Neural progenitor cell (in vitro differentiated cells): ENCODE results near the gene PCNX2. TPM values are rescaled to one million over a fixed set of nuclear protein-coding genes. Genes with fewer than 3 reads are reported as not detected.

Source experiments
- DNase-seq: peaks from one replicate; pipeline ENCODE4 v3.0.0-alpha.2; 2016; ENCODE audit warnings: low spot score
- H2AFZ ChIP-seq: fragments of 200-600 bp; sonication (generic); replicated peaks from 2 replicates; pipeline ENCODE4 v1.6.1; 2016; ENCODE audit warnings: antibody characterized with exemption
- H3F3A ChIP-seq: fragments of 200-600 bp; sonication (generic); 2 replicates; pipeline ENCODE4 v1.6.1; 2016; ENCODE audit warnings: antibody characterized with exemption, low read depth
- H3K27ac ChIP-seq: fragments of 200-600 bp; sonication (generic); 2 replicates; pipeline ENCODE4 v1.5.1; 2016; ENCODE audit warnings: mild to moderate bottlenecking
- H3K27me3 ChIP-seq: fragments of 200-600 bp; sonication (generic); 2 replicates; pipeline ENCODE4 v1.6.1; 2016; ENCODE audit warnings: mild to moderate bottlenecking, moderate library complexity
- H3K36me3 ChIP-seq: fragments of 200-600 bp; sonication (generic); 2 replicates; pipeline ENCODE4 v1.5.1; 2016
- H3K4me1 ChIP-seq: fragments of 200-600 bp; sonication (generic); 2 replicates; pipeline ENCODE4 v1.6.1; 2016; ENCODE audit warnings: mixed run types
- H3K4me2 ChIP-seq: fragments of 200-600 bp; sonication (generic); 2 replicates; pipeline ENCODE4 v1.6.1; 2016
- H3K4me3 ChIP-seq: fragments of 200-600 bp; sonication (generic); 2 replicates; pipeline ENCODE4 v1.5.1; 2016
- H3K79me2 ChIP-seq: fragments of 200-600 bp; sonication (generic); 2 replicates; pipeline ENCODE4 v1.6.1; 2016; ENCODE audit warnings: low read depth
- H3K9ac ChIP-seq: fragments of 200-600 bp; sonication (generic); 2 replicates; pipeline ENCODE4 v1.6.1; 2016
- H3K9me3 ChIP-seq: fragments of 200-600 bp; sonication (generic); 2 replicates; pipeline ENCODE4 v1.5.1; 2016; ENCODE audit warnings: low read depth
- H4K20me1 ChIP-seq: fragments of 200-600 bp; sonication (generic); 2 replicates; pipeline ENCODE4 v1.6.1; 2016; ENCODE audit warnings: low read depth
- H3K27ac Mint-ChIP-seq: 3 replicates; pipeline ENCODE4 v1.8.0; 2021; ENCODE audit warnings: mixed read lengths
- H3K27me3 Mint-ChIP-seq: 2 replicates; pipeline ENCODE4 v1.8.0; 2022; ENCODE audit warnings: low read depth, mild to moderate bottlenecking, inconsistent platforms, moderate library complexity, mixed read lengths; ENCODE audit not compliant: insufficient read depth
- H3K36me3 Mint-ChIP-seq: 3 replicates; pipeline ENCODE4 v1.8.0; 2021; ENCODE audit warnings: mixed read lengths
- H3K4me1 Mint-ChIP-seq: 3 replicates; pipeline ENCODE4 v1.8.0; 2021; ENCODE audit warnings: mixed read lengths
- H3K4me3 Mint-ChIP-seq: 3 replicates; pipeline ENCODE4 v1.8.0; 2021; ENCODE audit warnings: mild to moderate bottlenecking, moderate library complexity, mixed read lengths
- H3K9me3 Mint-ChIP-seq: 3 replicates; pipeline ENCODE4 v1.8.0; 2020; ENCODE audit warnings: mixed read lengths
- EZH2 ChIP-seq: fragments of 200-600 bp; sonication (generic); IDR thresholded peaks from 2 replicates; pipeline ENCODE4 v1.6.1; 2017; ENCODE audit warnings: antibody characterized with exemption, mild to moderate bottlenecking, moderate library complexity
- EZH2phosphoT487 ChIP-seq: fragments of 200-600 bp; sonication (generic); IDR thresholded peaks from 2 replicates; pipeline ENCODE4 v1.6.1; 2017; ENCODE audit warnings: antibody characterized with exemption
- total RNA-seq: library from RNA; depleted of rRNA; stranded (reverse); fragments of >200 nt; gene quantifications from 2 replicates; pipeline ENCODE4 v1.2.3, GENCODE V29; 2015; ENCODE audit warnings: low replicate concordance
- TF ChIP-seq, protein P1 (sequence below): fragments of 200-600 bp; sonication (generic); IDR thresholded peaks from 2 replicates; pipeline ENCODE4 v1.5.1; 2017; ENCODE audit warnings: antibody characterized with exemption, mild to moderate bottlenecking

The PCNX2 gene
- total RNA-seq, 1 donor from 2014 or later: 30.8 TPM

DNA sequence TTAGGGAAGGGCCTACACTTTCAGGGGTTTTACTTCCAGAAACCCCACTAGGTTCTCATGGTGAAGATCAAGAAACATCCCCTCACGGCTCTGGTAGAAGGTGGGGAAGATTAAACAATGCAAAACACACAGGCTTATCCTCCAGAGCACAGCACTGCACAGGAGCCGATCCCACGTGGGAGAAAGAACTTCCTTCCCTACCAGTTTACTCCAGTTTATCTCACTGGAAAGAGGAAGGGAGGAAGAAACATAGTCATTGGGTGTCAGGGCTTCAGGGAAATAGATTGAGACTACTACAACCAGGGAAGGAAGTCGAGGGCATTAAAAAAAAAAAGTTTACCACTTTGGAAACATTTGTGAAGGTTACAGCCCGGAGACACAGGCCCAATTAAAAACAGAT lies 180.7 kb downstream of the PCNX2 start:
- no peaks in the 10 kb centered on the region for H3K79me2 ChIP-seq
- no peak overlapping the region for H3K4me3 ChIP-seq
- H4K20me1 ChIP-seq: no peaks in the 10 kb centered on the region
- no peaks in the 10 kb centered on the region for H3K27me3 ChIP-seq
- H3K4me1 ChIP-seq: peaks cover 18% of the 10 kb centered on the region
- Mint-ChIP-seq H3K4me3 (no peak overlapping the region), H3K27me3 (no peaks in the 10 kb centered on the region), H3K4me1 (peaks cover 24% of the 10 kb centered on the region), H3K36me3 (peaks cover 3% of the 10 kb centered on the region), H3K9me3 (no peaks in the 10 kb centered on the region), H3K27ac (peak overlapping the region; percentile 13)
- no peak overlapping the region for H2AFZ ChIP-seq
- H3K9ac ChIP-seq: no peak overlapping the region
- TF ChIP-seq, protein P1, sequence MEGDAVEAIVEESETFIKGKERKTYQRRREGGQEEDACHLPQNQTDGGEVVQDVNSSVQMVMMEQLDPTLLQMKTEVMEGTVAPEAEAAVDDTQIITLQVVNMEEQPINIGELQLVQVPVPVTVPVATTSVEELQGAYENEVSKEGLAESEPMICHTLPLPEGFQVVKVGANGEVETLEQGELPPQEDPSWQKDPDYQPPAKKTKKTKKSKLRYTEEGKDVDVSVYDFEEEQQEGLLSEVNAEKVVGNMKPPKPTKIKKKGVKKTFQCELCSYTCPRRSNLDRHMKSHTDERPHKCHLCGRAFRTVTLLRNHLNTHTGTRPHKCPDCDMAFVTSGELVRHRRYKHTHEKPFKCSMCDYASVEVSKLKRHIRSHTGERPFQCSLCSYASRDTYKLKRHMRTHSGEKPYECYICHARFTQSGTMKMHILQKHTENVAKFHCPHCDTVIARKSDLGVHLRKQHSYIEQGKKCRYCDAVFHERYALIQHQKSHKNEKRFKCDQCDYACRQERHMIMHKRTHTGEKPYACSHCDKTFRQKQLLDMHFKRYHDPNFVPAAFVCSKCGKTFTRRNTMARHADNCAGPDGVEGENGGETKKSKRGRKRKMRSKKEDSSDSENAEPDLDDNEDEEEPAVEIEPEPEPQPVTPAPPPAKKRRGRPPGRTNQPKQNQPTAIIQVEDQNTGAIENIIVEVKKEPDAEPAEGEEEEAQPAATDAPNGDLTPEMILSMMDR: no peak
- TF ChIP-seq EZH2phosphoT487: no peak
- no peak for TF ChIP-seq EZH2
- no peaks in the 10 kb centered on the region for H3F3A ChIP-seq
- no peak overlapping the region for H3K27ac ChIP-seq
- H3K4me2 ChIP-seq: no peak overlapping the region
- DNase-seq: no peak
- H3K36me3 ChIP-seq: no peaks in the 10 kb centered on the region
- H3K9me3 ChIP-seq: no peaks in the 10 kb centered on the region

DNA sequence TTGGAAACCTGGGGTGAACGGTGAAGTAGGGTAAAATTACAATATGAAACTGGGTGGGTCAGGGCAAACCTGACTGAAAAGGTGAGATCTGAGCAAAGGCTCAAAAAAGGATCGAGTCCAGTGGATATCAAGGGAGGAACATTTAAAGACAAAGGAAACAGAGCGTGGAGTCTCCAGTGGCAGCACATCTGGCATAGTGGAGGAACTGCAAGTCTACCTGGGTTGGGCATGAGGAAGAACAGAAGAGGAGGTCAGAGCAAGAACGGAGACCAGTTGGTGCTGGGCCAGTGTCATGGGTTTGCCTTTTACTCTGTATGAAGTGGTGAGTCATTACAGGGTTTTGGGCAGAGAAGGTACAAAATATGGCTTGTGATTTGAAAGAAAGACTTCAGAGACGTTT lies 181.4 kb downstream of the PCNX2 start:
- Histone ChIP-seq H3K4me1 (peaks cover 18% of the 10 kb centered on the region), H3F3A (no peaks in the 10 kb centered on the region), H3K79me2 (no peaks in the 10 kb centered on the region), H3K27me3 (no peaks in the 10 kb centered on the region), H3K9me3 (no peaks in the 10 kb centered on the region), H2AFZ (no peak overlapping the region), H3K27ac (no peak overlapping the region), H3K4me3 (no peak overlapping the region), H3K36me3 (no peaks in the 10 kb centered on the region), H3K4me2 (no peak overlapping the region), H3K9ac (no peak overlapping the region), H4K20me1 (no peaks in the 10 kb centered on the region)
- no peaks in the 10 kb centered on the region for H3K9me3 Mint-ChIP-seq
- peaks cover 6% of the 10 kb centered on the region for H3K36me3 Mint-ChIP-seq
- peak overlapping the region; percentile 70 for H3K27ac Mint-ChIP-seq
- H3K4me3 Mint-ChIP-seq: no peak overlapping the region
- H3K4me1 Mint-ChIP-seq: peaks cover 25% of the 10 kb centered on the region
- TF ChIP-seq EZH2phosphoT487 (no peak), EZH2 (no peak)
- TF ChIP-seq, protein P1: no peak
- DNase-seq: no peak
- no peaks in the 10 kb centered on the region for H3K27me3 Mint-ChIP-seq

DNA sequence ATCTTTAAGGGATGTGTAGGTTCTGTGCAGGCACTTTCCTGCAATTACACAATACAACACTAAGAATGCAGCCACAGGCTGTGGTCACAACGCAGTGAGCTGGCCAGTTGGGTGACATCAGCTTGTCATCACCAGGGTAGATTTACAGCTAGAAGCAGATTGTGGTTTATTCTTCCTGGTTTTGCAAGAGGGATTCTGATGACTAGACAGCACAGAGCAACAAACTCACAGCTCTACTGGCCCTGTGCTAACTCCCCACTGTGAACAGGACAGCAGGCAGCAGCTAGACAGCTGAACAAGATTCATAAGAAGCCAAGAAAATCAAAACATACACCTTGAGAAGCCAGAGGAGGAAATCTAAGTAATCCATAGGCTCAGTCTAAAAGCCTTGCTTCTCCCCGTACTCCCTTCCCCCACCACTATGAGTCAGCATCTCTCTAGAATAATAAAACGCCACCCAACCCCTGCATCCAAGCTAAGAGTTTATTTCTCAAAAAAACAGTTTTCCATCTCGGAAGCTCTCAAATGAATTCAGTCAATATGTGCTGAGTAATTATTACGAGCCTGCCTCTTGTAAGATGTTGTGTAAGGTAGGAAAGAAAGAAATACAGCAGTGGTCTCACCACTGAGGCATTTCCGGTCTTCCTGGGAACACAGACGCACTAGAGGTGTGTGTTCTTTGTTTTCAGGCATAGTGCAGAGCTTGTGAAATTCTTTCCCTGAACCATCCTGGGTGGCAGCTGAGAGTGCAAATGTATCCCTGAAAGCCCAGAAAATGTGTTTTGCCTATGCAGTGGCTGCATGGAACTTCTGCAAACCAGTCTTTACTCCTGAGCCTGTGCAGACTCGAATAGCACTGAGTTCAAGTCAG lies 182.3 kb downstream of the PCNX2 start:
- Mint-ChIP-seq H3K4me3 (peak overlapping the region; percentile 76), H3K27me3 (no peaks in the 10 kb centered on the region), H3K36me3 (peaks cover 6% of the 10 kb centered on the region), H3K4me1 (peaks cover 33% of the 10 kb centered on the region), H3K9me3 (no peaks in the 10 kb centered on the region), H3K27ac (peak overlapping the region; percentile 98)
- TF ChIP-seq, protein P1: no peak
- TF ChIP-seq EZH2phosphoT487 (no peak), EZH2 (no peak)
- H3K4me2 ChIP-seq: peak overlapping the region; percentile 37
- H2AFZ ChIP-seq: peak overlapping the region; percentile 6
- no peaks in the 10 kb centered on the region for H3K79me2 ChIP-seq
- no peak overlapping the region for H3K9ac ChIP-seq
- H3F3A ChIP-seq: no peaks in the 10 kb centered on the region
- no peaks in the 10 kb centered on the region for H3K27me3 ChIP-seq
- DNase-seq: peak; percentile 23
- no peaks in the 10 kb centered on the region for H3K9me3 ChIP-seq
- peaks cover 27% of the 10 kb centered on the region for H3K4me1 ChIP-seq
- no peak overlapping the region for H3K4me3 ChIP-seq
- no peak overlapping the region for H3K27ac ChIP-seq
- no peaks in the 10 kb centered on the region for H4K20me1 ChIP-seq
- no peaks in the 10 kb centered on the region for H3K36me3 ChIP-seq
